PC-3 (cell line): ENCODE data around the gene NKPD1. TPM values are rescaled to one million over a fixed set of nuclear protein-coding genes. Genes with fewer than 3 reads are reported as not detected.

ENCODE experiments used
- ATAC-seq: fragments of 200-7000 bp; cut with Tn5 transposase; 2 replicates; pipeline ENCODE4 v1.9.1; 2020; ENCODE audit warnings: mild to moderate bottlenecking, moderate library complexity
- BruUV-seq: library from RNA; stranded (reverse); fragments of 400-500 nt; replicated peaks from 2 replicates; lab custom pipeline; 2021; lab: Mats Ljungman, UMichigan
- CTCF ChIA-PET: fragments of 300-600 bp; sonication (Branson Sonifier 250); formaldehyde crosslinking; loops from one replicate; lab custom pipeline; 2022; ENCODE audit warnings: antibody characterized with exemption; lab: Charles Lee
- POLR2A ChIA-PET: fragments of 300-600 bp; sonication (Branson Sonifier 250); formaldehyde crosslinking; loops from one replicate; lab custom pipeline; 2022; ENCODE audit warnings: antibody characterized with exemption; ENCODE audit not compliant: unreplicated experiment; lab: Charles Lee
- DNase-seq: peaks from one replicate; pipeline ENCODE4 v3.0.0-alpha.2; 2015
- H2AFZ ChIP-seq: fragments of 300-600 bp; sonication (generic); 2 replicates; pipeline ENCODE4 v1.6.0; 2016; ENCODE audit warnings: antibody characterized with exemption, low read length
- H3F3A ChIP-seq: fragments of 300-600 bp; sonication (generic); one replicate; pipeline ENCODE4 v1.6.0; 2017; ENCODE audit warnings: antibody characterized with exemption, low read length, control low read depth, mild to moderate bottlenecking; ENCODE audit not compliant: unreplicated experiment
- H3K27ac ChIP-seq: fragments of 300-600 bp; sonication (generic); 2 replicates; pipeline ENCODE4 v1.5.1; 2016; ENCODE audit warnings: mild to moderate bottlenecking, low read length
- H3K27me3 ChIP-seq: fragments of 300-600 bp; sonication (generic); 2 replicates; pipeline ENCODE4 v1.6.1; 2016; ENCODE audit warnings: low read length, mixed read lengths
- H3K36me3 ChIP-seq: fragments of 300-600 bp; sonication (generic); 2 replicates; pipeline ENCODE4 v1.6.1; 2016; ENCODE audit warnings: low read depth, mixed run types, low read length, mixed read lengths
- H3K4me1 ChIP-seq: fragments of 300-600 bp; sonication (generic); 2 replicates; pipeline ENCODE4 v1.5.1; 2016; ENCODE audit warnings: low read length; ENCODE audit not compliant: insufficient read depth
- H3K4me2 ChIP-seq: fragments of 300-600 bp; sonication (generic); 2 replicates; pipeline ENCODE4 v1.6.0; 2016; ENCODE audit warnings: low read length
- H3K4me3 ChIP-seq: fragments of 300-600 bp; sonication (generic); 2 replicates; pipeline ENCODE4 v1.5.1; 2016; ENCODE audit warnings: mild to moderate bottlenecking, low read length, mixed read lengths
- H3K79me2 ChIP-seq: fragments of 300-600 bp; sonication (generic); 2 replicates; pipeline ENCODE4 v1.6.1; 2017; ENCODE audit warnings: low read length, mixed read lengths
- H3K9ac ChIP-seq: fragments of 300-600 bp; sonication (generic); 2 replicates; pipeline ENCODE4 v1.6.0; 2016; ENCODE audit warnings: mild to moderate bottlenecking, low read length
- H3K9me2 ChIP-seq: fragments of 300-600 bp; sonication (generic); replicated peaks from 2 replicates; pipeline ENCODE4 v1.6.1; 2016; ENCODE audit warnings: mixed run types, low read length, mixed read lengths
- H3K9me3 ChIP-seq: fragments of 300-600 bp; sonication (generic); 2 replicates; pipeline ENCODE4 v1.6.1; 2016; ENCODE audit warnings: low read length, mixed read lengths
- H4K20me1 ChIP-seq: fragments of 300-600 bp; sonication (generic); 2 replicates; pipeline ENCODE4 v1.6.1; 2016; ENCODE audit warnings: low read length, mixed read lengths
- CTCF ChIP-seq: fragments of 300-600 bp; sonication (generic); conservative IDR thresholded peaks from 2 replicates; pipeline ENCODE4 v1.5.1; 2017; ENCODE audit warnings: antibody characterized with exemption, low read depth, mild to moderate bottlenecking, low read length
- EZH2 ChIP-seq: fragments of 300-600 bp; sonication (generic); IDR thresholded peaks from one replicate; pipeline ENCODE4 v1.6.1; 2017; ENCODE audit warnings: antibody characterized with exemption, mild to moderate bottlenecking, low read length; ENCODE audit not compliant: unreplicated experiment
- EZH2phosphoT487 ChIP-seq: fragments of 300-600 bp; sonication (generic); IDR thresholded peaks from 2 replicates; pipeline ENCODE4 v1.6.1; 2018; ENCODE audit warnings: mild to moderate bottlenecking, antibody characterized with exemption, low read length, borderline replicate concordance
- intact Hi-C: fragments of 100-400 bp; cut with micrococcal nuclease; formaldehyde crosslinking; loops from 2 replicates; pipeline ENCODE4 v1.9.0; 2023
- total RNA-seq: library from RNA; depleted of rRNA; stranded (reverse); fragments of >200 nt; gene quantifications from 2 replicates; pipeline ENCODE4 v1.2.3, GENCODE V29; 2014

The NKPD1 gene
- total RNA-seq, 1 experiment from 2014 or later, result 1.1 TPM

GRCh38 chr19:45114116-45114515 lies 46.7 kb downstream of the NKPD1 start:
- ChIA-PET CTCF (no interaction called here), POLR2A (no interaction called here)
- Histone ChIP-seq H3K4me3 (no peak overlapping the region), H3K27ac (no peak overlapping the region), H2AFZ (no peak overlapping the region), H3K4me1 (peaks cover 21% of the 10 kb centered on the region), H3K4me2 (peak overlapping the region; percentile 71; the same call in 1 of the 2 replicates), H3K9ac (no peak overlapping the region), H3K9me2 (no peaks in the 10 kb centered on the region), H3K9me3 (no peaks in the 10 kb centered on the region), H3K36me3 (no peaks in the 10 kb centered on the region), H3K27me3 (no peaks in the 10 kb centered on the region), H3F3A (no peaks in the 10 kb centered on the region), H4K20me1 (peaks cover 7% of the 10 kb centered on the region; the same call in 1 of the 2 replicates), H3K79me2 (peaks cover 91% of the 10 kb centered on the region)
- TF ChIP-seq CTCF, result no peak
- TF ChIP-seq EZH2phosphoT487, result no peak
- no peak for TF ChIP-seq EZH2
- no peak for DNase-seq
- intact Hi-C loops, result no loop called here
- no peak for ATAC-seq
- no TSS peak for BruUV-seq

- DNase-seq, result peak; percentile 61
- no peaks in the 10 kb centered on the region for H3F3A ChIP-seq
- no peak for TF ChIP-seq EZH2
- TF ChIP-seq EZH2phosphoT487, result no peak
- TF ChIP-seq CTCF, result no peak
- H3K79me2 ChIP-seq, result peaks cover 92% of the 10 kb centered on the region
- H3K27me3 ChIP-seq, result no peaks in the 10 kb centered on the region
- no peak overlapping the region for H3K4me3 ChIP-seq
- H3K4me1 ChIP-seq, result peaks cover 21% of the 10 kb centered on the region
- no peaks in the 10 kb centered on the region for H3K9me2 ChIP-seq
- no peaks in the 10 kb centered on the region for H3K9me3 ChIP-seq
- BruUV-seq, result no TSS peak
- ChIA-PET POLR2A (no interaction called here), CTCF (interaction anchor here (0.5 kb wide), 1 partner anchor 685 kb away, joined by 3 read pairs; no protein-coding TSS in a partner anchor)
- peaks cover 7% of the 10 kb centered on the region; the same call in 1 of the 2 replicates for H4K20me1 ChIP-seq
- H3K27ac ChIP-seq, result no peak overlapping the region
- intact Hi-C loops, result no loop called here
- H2AFZ ChIP-seq, result no peak overlapping the region
- H3K36me3 ChIP-seq, result no peaks in the 10 kb centered on the region
- H3K9ac ChIP-seq, result no peak overlapping the region
- peak; percentile 71 for ATAC-seq
- H3K4me2 ChIP-seq, result peak overlapping the region; percentile 71
Observed at GRCh38 chr19:45113628-45114027, 47.2 kb downstream of the NKPD1 start.

- DNase-seq (no peak), ATAC-seq (no peak)
- intact Hi-C loops, result no loop called here
- Histone ChIP-seq H3K4me2 (no peak overlapping the region), H3K9me3 (no peaks in the 10 kb centered on the region), H3K79me2 (peaks cover 91% of the 10 kb centered on the region), H3K9me2 (no peaks in the 10 kb centered on the region), H3K4me3 (no peak overlapping the region), H3K4me1 (peaks cover 21% of the 10 kb centered on the region), H3K27ac (no peak overlapping the region), H3F3A (no peaks in the 10 kb centered on the region), H3K36me3 (no peaks in the 10 kb centered on the region), H4K20me1 (peaks cover 7% of the 10 kb centered on the region; the same call in 1 of the 2 replicates), H3K27me3 (no peaks in the 10 kb centered on the region), H2AFZ (no peak overlapping the region), H3K9ac (no peak overlapping the region)
- CTCF ChIA-PET, result no interaction called here
- POLR2A ChIA-PET, result no interaction called here
- BruUV-seq, result no TSS peak
- TF ChIP-seq EZH2phosphoT487 (no peak), EZH2 (no peak), CTCF (no peak)
Observed at GRCh38 chr19:45112111-45112827, 48.5 kb downstream of the NKPD1 start.
